B cell (primary cell): ENCODE data around the gene GBA2. TPM values are rescaled to one million over a fixed set of nuclear protein-coding genes. Genes with fewer than 3 reads are reported as not detected.

Experiments used
- ATAC-seq: fragments of 200-7000 bp; cut with Tn5 transposase; one replicate; pipeline ENCODE4 v1.10.0; 2021; ENCODE audit warnings: low read depth, mild to moderate bottlenecking, moderate number of reproducible peaks, moderate library complexity
- CTCF ChIA-PET: fragments of 350-600 bp; sonication (Branson Sonifier 250); formaldehyde crosslinking; loops from one replicate; lab custom pipeline; 2021; ENCODE audit warnings: antibody characterized with exemption, inconsistent platforms; lab: Charles Lee
- POLR2A ChIA-PET: fragments of 350-600 bp; sonication (Branson Sonifier 250); formaldehyde crosslinking; loops from one replicate; lab custom pipeline; 2021; ENCODE audit warnings: antibody characterized with exemption; lab: Charles Lee
- DNase-seq: peaks from one replicate; pipeline ENCODE4 v3.0.0; 2013
- H2AFZ ChIP-seq: 2 replicates; pipeline ENCODE4 v1.6.1; 2012; ENCODE audit warnings: mild to moderate bottlenecking, low read depth, low read length; ENCODE audit not compliant: insufficient read depth, poor library complexity, severe bottlenecking
- H3K27ac ChIP-seq, 2 donors: 1 replicate in 1 of 2; 2 replicates in 1 of 2; pipeline ENCODE4 v1.5.1; 2012 to 2013; ENCODE audit warnings: low read length in 2 of 2, mild to moderate bottlenecking in 2 of 2, moderate library complexity in 1 of 2
- H3K27me3 ChIP-seq, 4 experiments: fragments of 200-600 bp in 1 of 4; sonication (generic) in 1 of 4; replicated peaks in 1 of 4; 1 replicate in 2 of 4; 2 replicates in 2 of 4; pipeline versions ENCODE4 v1.6.1 to v1.7.0; 2013 to 2016; ENCODE audit warnings: low read length in 3 of 4, mild to moderate bottlenecking in 2 of 4, mixed read lengths in 1 of 4, moderate library complexity in 1 of 4; ENCODE audit not compliant: insufficient read depth in 4 of 4, control insufficient read depth in 3 of 4; ENCODE audit errors: control extremely low read depth in 1 of 4
- H3K36me3 ChIP-seq, 2 experiments: replicated peaks in 1 of 2; 1 replicate in 1 of 2; 2 replicates in 1 of 2; pipeline versions ENCODE4 v1.6.1 to v1.7.1; 2013; ENCODE audit warnings: low read length in 1 of 2; ENCODE audit not compliant: insufficient read depth in 2 of 2, control insufficient read depth in 1 of 2; ENCODE audit errors: control extremely low read depth in 1 of 2, extremely low read depth in 1 of 2
- H3K4me1 ChIP-seq, 2 donors: fragments of 200-600 bp in 1 of 2; sonication (generic) in 1 of 2; 1 replicate in 1 of 2; 2 replicates in 1 of 2; pipeline versions ENCODE4 v1.5.1 to v1.6.1; 2013 to 2017; ENCODE audit warnings: low read length in 2 of 2; ENCODE audit not compliant: control insufficient read depth in 2 of 2, insufficient read depth in 2 of 2
- H3K4me2 ChIP-seq: replicated peaks from 2 replicates; pipeline ENCODE3; 2012; ENCODE audit warnings: mild to moderate bottlenecking, low read depth, low read length; ENCODE audit not compliant: poor library complexity, severe bottlenecking
- H3K4me3 ChIP-seq, 5 experiments: fragments of 200-600 bp in 1 of 5; sonication (generic) in 1 of 5; 1 replicate in 3 of 5; 2 replicates in 2 of 5; pipeline versions ENCODE4 v1.5.1 to v1.7.0; 2011 to 2016; ENCODE audit warnings: low read length in 4 of 5, mild to moderate bottlenecking in 4 of 5, low read depth in 2 of 5, control low read depth in 1 of 5, moderate library complexity in 1 of 5; ENCODE audit not compliant: insufficient read depth in 1 of 5; ENCODE audit errors: control extremely low read depth in 1 of 5, extremely low read depth in 1 of 5
- H3K79me2 ChIP-seq: fragments of 200-600 bp; sonication (generic); one replicate; pipeline ENCODE4 v1.6.0; 2016; ENCODE audit warnings: low read length; ENCODE audit not compliant: control insufficient read depth, insufficient read depth
- H3K9ac ChIP-seq: fragments of 200-600 bp; sonication (generic); 2 replicates; pipeline ENCODE4 v1.6.1; 2017; ENCODE audit warnings: mild to moderate bottlenecking, low read length, moderate library complexity
- H3K9me3 ChIP-seq, 3 donors: one replicate each; pipeline versions ENCODE4 v1.6.1 to v1.7.1; 2013; ENCODE audit warnings: low read length in 2 of 3; ENCODE audit not compliant: control insufficient read depth in 2 of 3, insufficient read depth in 1 of 3; ENCODE audit errors: control extremely low read depth in 1 of 3
- H4K20me1 ChIP-seq: 2 replicates; pipeline ENCODE4 v1.6.0; 2012; ENCODE audit warnings: mild to moderate bottlenecking, low read length; ENCODE audit not compliant: insufficient read depth, control insufficient read depth, poor library complexity, severe bottlenecking
- H3K27ac Mint-ChIP-seq: one replicate; pipeline ENCODE4 v1.8.0; 2021; ENCODE audit warnings: mixed read lengths
- H3K27me3 Mint-ChIP-seq: one replicate; pipeline ENCODE4 v1.8.0; 2021; ENCODE audit warnings: mixed read lengths
- H3K4me1 Mint-ChIP-seq: one replicate; pipeline ENCODE4 v1.8.0; 2021; ENCODE audit warnings: mixed read lengths
- H3K4me3 Mint-ChIP-seq: one replicate; pipeline ENCODE4 v1.8.0; 2021; ENCODE audit warnings: mixed read lengths
- H3K9me3 Mint-ChIP-seq: one replicate; pipeline ENCODE4 v1.8.0; 2022; ENCODE audit warnings: mixed read lengths; ENCODE audit not compliant: insufficient read depth
- EZH2 ChIP-seq: IDR thresholded peaks from 2 replicates; pipeline ENCODE4 v1.6.1; 2012; ENCODE audit warnings: borderline replicate concordance, low read depth, mild to moderate bottlenecking, moderate library complexity, low read length; ENCODE audit not compliant: insufficient read depth, poor library complexity, severe bottlenecking
- WGBS: methylation state at CpG from one replicate; pipeline ENCODE4 v1.1.5; 2013; ENCODE audit warnings: missing lambda C conversion rate; ENCODE audit not compliant: insufficient coverage; 5-methylcytosine and 5-hydroxymethylcytosine counted together
- intact Hi-C: fragments of 100-400 bp; cut with micrococcal nuclease; formaldehyde crosslinking; loops from one replicate; pipeline ENCODE4 v1.10.0; 2022
- polyA plus RNA-seq: library from polyadenylated mRNA; depleted of rRNA; stranded (reverse); fragments of >200 nt; gene quantifications from 2 replicates; pipeline ENCODE4 v1.2.3, GENCODE V29; 2012
- total RNA-seq, 2 donors: library from RNA; stranded (reverse); fragments of 120-200 nt in 1 of 2; gene quantifications; 1 replicate in 1 of 2; 2 replicates in 1 of 2; pipeline versions ENCODE4 v1.2.3 to v1.2.4, GENCODE V29; 2013 to 2022
- TF ChIP-seq, protein P1 (sequence below): fragments of 200-600 bp; IDR thresholded peaks from one replicate; pipeline ENCODE4 v1.8.0; 2022; ENCODE audit warnings: antibody characterized with exemption, mild to moderate bottlenecking

Gene GBA2
- total and polyA plus RNA-seq, 2 donors (not counting 1 experiment from before 2014, with no cell fraction given): 114 to 137 TPM

DNA sequence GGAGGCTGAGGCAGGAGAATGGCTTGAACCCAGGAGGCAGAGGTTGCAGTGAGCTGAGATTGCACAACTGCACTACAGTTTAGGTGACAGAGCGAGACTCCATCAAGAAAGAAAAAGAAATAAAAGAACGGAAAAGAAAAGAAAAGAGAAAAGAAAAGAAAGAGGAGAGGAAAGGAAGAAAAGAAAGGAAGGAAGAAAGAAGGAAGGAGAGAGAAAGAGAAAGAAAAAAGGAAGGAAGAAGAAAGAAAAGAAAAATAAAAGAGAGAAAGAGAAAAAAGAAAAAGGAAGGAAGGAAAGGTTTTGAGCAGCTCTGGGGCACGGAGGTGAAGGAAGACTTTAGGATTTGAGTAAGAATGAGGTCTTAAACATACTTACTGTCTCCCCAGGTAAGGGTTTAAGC lies 35.5 kb downstream of the GBA2 start:
- Histone ChIP-seq H3K79me2 (peaks cover 44% of the 10 kb centered on the region), H3K4me3 (no peak overlapping the region), H2AFZ (no peak overlapping the region), H3K4me2 (no peak overlapping the region), H3K4me1 (peaks cover 3 to 8% of the 10 kb centered on the region in 2 donors), H3K36me3 (peaks cover 8 to 91% of the 10 kb centered on the region in 2 experiments), H3K27me3 (no peaks in the 10 kb centered on the region), H4K20me1 (peaks cover 27% of the 10 kb centered on the region), H3K9me3 (no peaks in the 10 kb centered on the region), H3K27ac (no peak overlapping the region), H3K9ac (no peak overlapping the region)
- TF ChIP-seq EZH2: no peak
- TF ChIP-seq, protein P1, sequence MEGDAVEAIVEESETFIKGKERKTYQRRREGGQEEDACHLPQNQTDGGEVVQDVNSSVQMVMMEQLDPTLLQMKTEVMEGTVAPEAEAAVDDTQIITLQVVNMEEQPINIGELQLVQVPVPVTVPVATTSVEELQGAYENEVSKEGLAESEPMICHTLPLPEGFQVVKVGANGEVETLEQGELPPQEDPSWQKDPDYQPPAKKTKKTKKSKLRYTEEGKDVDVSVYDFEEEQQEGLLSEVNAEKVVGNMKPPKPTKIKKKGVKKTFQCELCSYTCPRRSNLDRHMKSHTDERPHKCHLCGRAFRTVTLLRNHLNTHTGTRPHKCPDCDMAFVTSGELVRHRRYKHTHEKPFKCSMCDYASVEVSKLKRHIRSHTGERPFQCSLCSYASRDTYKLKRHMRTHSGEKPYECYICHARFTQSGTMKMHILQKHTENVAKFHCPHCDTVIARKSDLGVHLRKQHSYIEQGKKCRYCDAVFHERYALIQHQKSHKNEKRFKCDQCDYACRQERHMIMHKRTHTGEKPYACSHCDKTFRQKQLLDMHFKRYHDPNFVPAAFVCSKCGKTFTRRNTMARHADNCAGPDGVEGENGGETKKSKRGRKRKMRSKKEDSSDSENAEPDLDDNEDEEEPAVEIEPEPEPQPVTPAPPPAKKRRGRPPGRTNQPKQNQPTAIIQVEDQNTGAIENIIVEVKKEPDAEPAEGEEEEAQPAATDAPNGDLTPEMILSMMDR: no peak
- DNase-seq (no peak), ATAC-seq (no peak)
- no peaks in the 10 kb centered on the region for H3K27me3 Mint-ChIP-seq
- intact Hi-C loops: no loop called here
- H3K9me3 Mint-ChIP-seq: no peaks in the 10 kb centered on the region
- H3K27ac Mint-ChIP-seq: no peak overlapping the region
- ChIA-PET POLR2A (interaction anchor here (1.2 kb wide), 1 partner anchor 53 kb away, joined by 3 read pairs; no protein-coding TSS in a partner anchor), CTCF (interaction anchor here (1.0 to 20.4 kb wide), 3 partner anchors 12 to 19 kb away, joined by 3 to 195 read pairs (median 4); partner anchors contain the start of genes CREB3, TLN1 and TPM2)
- WGBS: 100% methylated on average over 1 of the region's 3 CpGs
- H3K4me3 Mint-ChIP-seq: no peak overlapping the region
- H3K4me1 Mint-ChIP-seq: peaks cover 9% of the 10 kb centered on the region

GRCh38 chr9:35712762-35713400 lies 36.1 kb downstream of the GBA2 start:
- Histone ChIP-seq H3K79me2 (peaks cover 47% of the 10 kb centered on the region), H3K27me3 (no peaks in the 10 kb centered on the region), H3K27ac (no peak overlapping the region), H3K9me3 (no peaks in the 10 kb centered on the region), H3K36me3 (peaks cover 8 to 91% of the 10 kb centered on the region in 2 experiments), H4K20me1 (peaks cover 22% of the 10 kb centered on the region), H3K4me3 (no peak overlapping the region), H3K4me1 (peaks cover 0 to 1% of the 10 kb centered on the region in 2 donors), H3K9ac (no peak overlapping the region), H3K4me2 (no peak overlapping the region), H2AFZ (no peak overlapping the region)
- no peaks in the 10 kb centered on the region for H3K9me3 Mint-ChIP-seq
- ATAC-seq (no peak), DNase-seq (no peak)
- no peaks in the 10 kb centered on the region for H3K27me3 Mint-ChIP-seq
- 96% methylated on average over 9 of the region's 11 CpGs for whole genome bisulfite sequencing
- TF ChIP-seq, protein P1: no peak
- no peak for TF ChIP-seq EZH2
- peaks cover 3% of the 10 kb centered on the region for H3K4me1 Mint-ChIP-seq
- ChIA-PET CTCF (interaction anchor here (1.2 to 20.4 kb wide), 2 partner anchors 18 to 19 kb away, joined by 3 to 195 read pairs; partner anchors contain the start of genes TLN1 and TPM2), POLR2A (no interaction called here)
- no peak overlapping the region for H3K4me3 Mint-ChIP-seq
- no peak overlapping the region for H3K27ac Mint-ChIP-seq
- intact Hi-C loops: no loop called here
